Ammon's horn (tissue), 1 donor: ENCODE measurements around the gene COX14.

Source experiments
- DNase-seq: peaks from one replicate; pipeline ENCODE4 v3.0.0-alpha.2; 2016; ENCODE audit warnings: low spot score

Gene COX14

GRCh38 chr12:50084775-50085614, 27.0 kb upstream of the COX14 start, which contains the start of gene SMARCD1:
SMARCD1 (plus strand) TSS chr12:50085342; CDS start chr12:50085370, 28 bp downstream.
- DNase-seq: peak; percentile 96

DNA sequence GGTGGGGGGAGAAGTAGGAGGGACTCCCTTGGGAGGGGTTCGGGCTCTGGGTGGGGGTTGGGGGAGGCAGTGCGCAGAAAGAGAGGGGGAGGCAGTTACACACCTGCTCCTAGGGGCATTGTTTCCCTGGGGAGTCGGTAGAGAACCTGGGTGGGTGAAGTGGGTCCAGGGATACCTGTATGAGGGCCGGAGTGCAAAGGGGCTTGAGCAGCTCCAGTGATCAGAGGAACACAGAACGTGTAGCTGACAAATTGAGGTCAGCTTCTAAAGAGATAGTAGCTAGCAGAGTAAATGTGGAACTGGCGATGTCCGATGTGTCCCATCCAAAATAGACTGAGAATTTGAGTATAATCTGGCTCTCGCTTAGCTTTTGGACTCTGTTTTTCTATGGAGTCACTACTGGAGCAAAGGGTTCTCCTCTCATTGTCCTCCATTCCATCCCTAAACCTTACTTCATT, 26.4 kb upstream of the COX14 start:
- no peak for DNase-seq

DNA sequence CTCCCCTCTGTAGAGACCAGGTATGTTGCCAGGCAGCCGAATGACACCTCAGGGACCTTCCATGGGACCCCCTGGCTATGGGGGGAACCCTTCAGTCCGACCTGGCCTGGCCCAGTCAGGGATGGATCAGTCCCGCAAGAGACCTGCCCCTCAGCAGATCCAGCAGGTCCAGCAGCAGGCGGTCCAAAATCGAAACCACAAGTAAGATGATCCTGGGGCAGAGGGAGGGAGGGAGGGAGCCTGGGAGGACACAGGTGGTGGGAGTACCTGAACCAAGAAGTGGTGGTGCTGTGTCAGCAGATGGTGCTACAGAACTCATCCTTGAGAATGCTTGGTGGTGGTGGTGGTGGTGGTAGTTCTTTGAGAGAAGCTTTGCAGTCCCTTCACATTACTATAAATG, 25.9 kb upstream of the COX14 start:
- DNase-seq: no peak

- no peak for DNase-seq
Observed at GRCh38 chr12:50087151-50087550, 24.9 kb upstream of the COX14 start.

- DNase-seq: no peak
Observed at GRCh38 chr12:50087995-50088394, 24.0 kb upstream of the COX14 start.

GRCh38 chr12:50088577-50089335, 23.3 kb upstream of the COX14 start:
- DNase-seq: peak; percentile 63

DNA sequence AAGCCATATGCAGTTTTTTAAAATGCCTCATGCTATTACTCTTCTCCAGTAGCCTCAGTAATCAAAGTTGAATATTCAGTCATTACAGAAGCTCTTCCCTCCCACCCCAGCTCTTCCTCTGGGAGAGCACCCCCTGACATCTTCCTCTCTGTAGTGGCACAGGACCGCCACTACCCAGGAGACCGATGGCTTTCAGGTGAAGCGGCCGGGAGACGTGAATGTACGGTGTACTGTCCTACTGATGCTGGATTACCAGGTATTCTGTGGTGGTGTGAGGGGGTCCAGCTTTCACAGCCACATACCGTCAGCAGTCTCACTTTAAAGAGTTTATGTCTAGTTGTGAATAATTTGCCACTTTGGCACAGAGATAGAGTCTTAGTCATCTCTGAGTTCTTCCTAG, 22.3 kb upstream of the COX14 start:
- DNase-seq: no peak

- DNase-seq: no peak
Observed at GRCh38 chr12:50090391-50090790, 21.6 kb upstream of the COX14 start.

GRCh38 chr12:50097952-50098351, 14.1 kb upstream of the COX14 start:
- DNase-seq: no peak

- no peak for DNase-seq
Observed at GRCh38 chr12:50099302-50100008, 12.6 kb upstream of the COX14 start.

DNA sequence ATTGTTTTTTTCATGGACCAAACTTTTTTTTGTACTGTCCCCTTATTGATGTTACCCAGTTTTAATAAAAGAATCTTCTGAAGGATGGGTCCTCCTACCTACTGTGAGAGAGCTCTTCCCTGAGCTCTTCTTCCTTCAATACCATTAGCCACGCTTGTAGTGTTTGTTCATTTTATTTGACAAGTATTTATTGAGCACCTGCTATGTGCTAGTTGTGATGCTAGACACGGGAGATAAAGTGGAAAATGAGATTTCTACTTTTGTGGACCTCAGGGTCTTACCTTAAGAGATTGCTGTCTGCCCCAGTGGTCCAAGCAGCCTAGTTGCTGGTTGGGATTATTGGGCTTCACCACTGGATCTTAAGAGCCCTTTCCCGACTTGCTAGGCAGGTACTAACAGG, 11.5 kb upstream of the COX14 start:
- DNase-seq: no peak

GRCh38 chr12:50101663-50102062, 10.4 kb upstream of the COX14 start:
- DNase-seq: no peak

- DNase-seq: peak; percentile 85
Observed at GRCh38 chr12:50102131-50102531, 9.9 kb upstream of the COX14 start.

GRCh38 chr12:50102646-50103309, 9.3 kb upstream of the COX14 start:
- no peak for DNase-seq

DNA sequence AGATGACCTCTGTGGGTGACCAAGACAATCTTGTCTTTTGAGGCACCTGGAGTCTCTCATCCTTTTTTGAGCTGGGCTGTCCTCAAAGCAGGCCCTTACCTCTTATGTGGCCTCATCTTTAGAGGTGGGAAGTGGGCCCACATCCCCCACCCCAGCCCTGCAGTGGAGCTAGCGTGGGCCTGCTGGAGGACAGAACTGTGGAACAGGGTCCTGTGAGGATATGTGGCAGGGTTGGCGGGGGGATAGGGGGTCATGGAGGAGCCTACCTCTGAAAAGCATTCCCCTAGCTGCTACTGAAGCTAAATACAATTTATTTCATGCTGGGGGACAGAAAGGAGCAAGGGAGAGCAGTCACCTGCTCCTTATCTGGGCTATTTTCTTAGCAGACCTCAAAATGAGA, 8.7 kb upstream of the COX14 start:
- DNase-seq: no peak

DNA sequence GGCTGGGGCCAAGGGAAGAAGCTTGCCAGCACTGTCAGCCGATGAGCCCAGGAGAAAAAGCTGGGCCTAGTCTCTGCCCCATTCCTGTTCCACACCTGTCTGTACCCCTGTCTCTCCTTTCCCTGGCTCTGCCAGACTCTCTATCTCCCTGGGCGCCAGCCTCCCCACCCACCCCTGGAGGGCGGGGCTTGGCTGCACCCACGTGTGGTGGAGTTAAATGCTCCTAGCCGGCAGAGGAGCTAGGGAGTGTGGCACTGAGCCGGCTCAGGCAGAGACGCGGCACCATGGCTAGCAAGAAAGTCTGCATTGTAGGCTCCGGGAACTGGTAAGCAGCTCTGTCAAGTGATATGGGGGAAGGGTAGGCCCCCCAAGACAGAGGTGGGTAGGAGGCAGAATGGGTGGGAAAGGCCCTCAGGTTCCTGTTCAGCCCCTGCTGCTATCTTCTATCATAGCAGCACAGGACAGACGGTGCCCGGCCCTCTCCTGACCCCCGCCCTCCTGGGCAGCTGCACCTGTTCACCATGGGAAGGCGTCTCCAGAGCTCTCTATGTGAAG, 8.2 kb upstream of the COX14 start, which contains the start of gene GPD1:
Gene GPD1 (plus strand): TSS at position 242 of the 555 bp plus-strand sequence. CDS start 43 bp downstream, at position 285.
- peak; percentile 85 for DNase-seq

DNA sequence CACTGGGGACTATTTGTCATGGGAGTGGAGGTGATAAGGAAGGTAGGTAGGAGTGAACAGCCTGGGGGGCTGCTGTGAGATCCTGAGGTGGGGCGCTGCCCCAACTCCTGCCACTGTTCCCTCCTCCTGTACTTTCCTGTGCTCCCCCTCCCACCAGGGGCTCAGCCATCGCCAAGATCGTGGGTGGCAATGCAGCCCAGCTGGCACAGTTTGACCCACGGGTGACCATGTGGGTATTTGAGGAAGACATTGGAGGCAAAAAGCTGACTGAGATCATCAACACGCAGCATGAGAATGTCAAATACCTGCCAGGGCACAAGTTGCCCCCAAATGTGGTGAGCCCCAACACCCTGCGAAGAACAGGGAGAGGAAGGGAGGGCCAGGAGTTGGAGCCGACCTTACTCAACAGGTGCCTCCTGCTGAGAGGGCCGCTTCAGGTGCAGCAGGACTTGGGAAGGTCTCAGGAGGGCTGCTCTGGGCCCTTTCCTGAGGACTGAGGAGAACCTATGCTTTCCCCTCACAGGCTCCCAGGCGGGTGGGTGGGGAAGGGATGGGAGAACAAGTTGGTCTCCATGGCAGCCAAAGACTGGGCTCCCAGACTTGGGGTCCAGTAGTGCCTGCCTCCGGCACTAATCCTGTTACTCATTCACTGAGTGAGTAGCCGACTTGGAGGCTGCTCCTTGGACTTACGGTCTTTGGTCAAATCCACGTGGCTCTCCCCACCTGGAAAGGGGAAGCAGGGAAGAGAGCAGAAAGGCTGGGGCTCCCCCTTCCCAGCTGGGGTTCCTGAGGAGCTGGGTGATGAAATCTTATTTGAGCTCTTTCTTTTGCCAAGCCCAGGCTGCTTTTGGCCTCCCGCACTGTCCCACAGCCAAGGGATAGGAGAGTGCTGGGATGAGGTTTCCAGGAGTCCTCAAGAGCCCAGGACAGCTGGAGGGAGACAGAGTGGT, 7.3 kb upstream of the COX14 start:
- DNase-seq: no peak

DNA sequence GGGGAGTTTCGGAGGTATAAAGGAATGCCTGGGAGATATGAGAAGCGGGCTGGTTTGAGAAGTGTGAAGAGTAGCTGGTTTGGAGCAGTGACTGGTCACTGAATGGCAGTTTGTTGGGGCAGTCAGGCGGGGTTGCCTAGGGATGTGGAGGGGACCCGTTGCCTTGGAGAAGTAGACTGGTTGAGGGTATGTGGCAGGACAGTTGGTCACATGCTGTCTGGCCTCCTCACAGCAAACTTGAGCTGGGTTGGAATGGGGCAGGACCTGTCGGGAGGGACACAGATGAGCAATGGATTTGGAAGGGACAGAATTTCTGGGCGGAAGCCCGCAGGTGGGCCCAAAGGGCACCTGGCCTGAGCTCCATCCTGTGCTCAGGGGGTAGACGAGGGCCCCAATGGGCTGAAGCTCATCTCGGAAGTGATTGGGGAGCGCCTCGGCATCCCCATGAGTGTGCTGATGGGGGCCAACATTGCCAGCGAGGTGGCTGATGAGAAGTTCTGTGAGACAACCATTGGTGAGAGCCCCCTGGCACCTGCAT, 6.1 kb upstream of the COX14 start:
- no peak for DNase-seq

DNA sequence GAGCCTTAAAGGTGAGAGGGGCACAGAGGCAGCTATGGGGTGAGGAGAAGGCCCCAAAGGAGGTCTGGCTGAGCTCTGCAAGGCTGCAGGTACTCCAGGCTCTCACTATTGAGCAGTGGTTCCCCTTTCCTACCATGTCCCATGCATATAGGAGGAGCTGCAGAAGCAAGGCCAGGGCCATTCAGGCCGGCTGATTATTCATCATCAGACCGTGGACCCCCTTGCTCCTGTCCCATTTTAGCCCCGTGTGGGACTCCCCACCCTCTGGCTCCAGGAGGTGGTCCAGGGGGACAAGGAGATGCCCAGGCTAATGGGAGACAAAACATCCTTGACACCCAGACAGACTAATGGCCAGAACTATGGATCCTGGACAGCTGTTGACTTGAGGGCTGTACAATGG, 5.1 kb upstream of the COX14 start:
- no peak for DNase-seq
